Measurements from ENCODE around the gene ZSCAN22. TPM values are rescaled to one million over a fixed set of nuclear protein-coding genes. Genes with fewer than 3 reads are reported as not detected.
A peak's percentile ranks its signal among the peaks of the same experiment; 100 is the strongest.

The ZSCAN22 gene
- total RNA-seq, 1 experiment from 2014 or later = not detected

GRCh38 chr19:58388175-58388526 is 61.4 kb downstream of the ZSCAN22 start:
- Histone ChIP-seq H3K9me2 (ENCODE audit: insufficient read depth) (no peaks in the 10 kb centered on the region), H3K9me3 (ENCODE audit: insufficient read depth, low read depth) (no peaks in the 10 kb centered on the region), H3K27me3 (ENCODE audit: insufficient read depth, low read depth) (no peaks in the 10 kb centered on the region), H2AFZ (no peak overlapping the region), H4K20me1 (ENCODE audit: insufficient read depth) (peaks cover 22% of the 10 kb centered on the region), H3K4me3 (peak overlapping the region; percentile 93), H3K36me3 (ENCODE audit: low read depth) (no peaks in the 10 kb centered on the region), H3K4me2 (peak overlapping the region; percentile 90), H3K4me1 (replicated peaks; ENCODE audit: insufficient read depth) (peaks cover 22% of the 10 kb centered on the region), H3K27ac (no peak overlapping the region), H3K79me2 (ENCODE audit: low read depth) (peaks cover 68% of the 10 kb centered on the region), H3F3A (ENCODE audit: insufficient read depth, low read depth) (peaks cover 23% of the 10 kb centered on the region; the same call in 1 of the 2 replicates)
- intact Hi-C loops (cut with micrococcal nuclease; ENCODE audit: unreplicated experiment) = no loop called here
- BruUV-seq (replicated peaks) = no TSS peak
- CTCF ChIA-PET = no interaction called here
- DNase-seq = no peak
- TF ChIP-seq EZH2 (IDR thresholded peaks at IDR 0.05; ENCODE audit: low read depth) (no peak), CTCF (conservative IDR thresholded peaks at IDR 0.05) (no peak)
- POLR2A ChIA-PET (ENCODE audit: unreplicated experiment) = no interaction called here

Small RNA genes within 50 kb of the gene (microRNA-seq; reads per million reads assigned to microRNA genes)
- gene MIR4754 (ENCODE audit: borderline number of aligned reads, borderline replicate concordance) (not detected), gene MIR6806 (ENCODE audit: borderline number of aligned reads, borderline replicate concordance) (not detected)

Other genes with a start within 250 kb of the ZSCAN22 start
- 76.3 and 90.5 TPM in 2 replicates for gene ZSCAN18, start 228.8 kb upstream of the ZSCAN22 start, total RNA-seq (2021)
- gene ZNF329, start 176.2 kb upstream of the ZSCAN22 start, total RNA-seq (2021) = 10.6 and 16.1 TPM in 2 replicates
- gene ZNF274, start 143.9 kb upstream of the ZSCAN22 start, total RNA-seq (2021) = 34.3 and 36.4 TPM in 2 replicates
- 29.5 and 32.7 TPM in 2 replicates for gene ZNF544, start 98.1 kb upstream of the ZSCAN22 start, total RNA-seq (2021)
- 6.2 and 6.4 TPM in 2 replicates for gene ZNF8, start 48.0 kb upstream of the ZSCAN22 start, total RNA-seq (2021)
- 19.4 and 21.3 TPM in 2 replicates for gene ERVK3-1, start 21.6 kb upstream of the ZSCAN22 start, total RNA-seq (2021)
- 2.5 and 4.5 TPM in 2 replicates for gene A1BG, start 26.5 kb downstream of the ZSCAN22 start, total RNA-seq (2021)
- 7.2 and 8.6 TPM in 2 replicates for gene ZNF497, start 35.8 kb downstream of the ZSCAN22 start, total RNA-seq (2021)
- gene ZNF837, start 54.0 kb downstream of the ZSCAN22 start, total RNA-seq (2021) = 3.3 and 4.1 TPM in 2 replicates
- 941 and 961 TPM in 2 replicates for gene RPS5, start 60.3 kb downstream of the ZSCAN22 start, total RNA-seq (2021)
- gene RNF225, start 68.7 kb downstream of the ZSCAN22 start, total RNA-seq (2021) = 0.61 and 0.68 TPM in 2 replicates
- gene ZNF584, start 81.7 kb downstream of the ZSCAN22 start, total RNA-seq (2021) = 13.5 and 18.8 TPM in 2 replicates
- gene ZNF132, start 113.2 kb downstream of the ZSCAN22 start, total RNA-seq (2021) = 1.5 and 2.1 TPM in 2 replicates
- 4.3 and 6.1 TPM in 2 replicates for gene ZNF324B, start 124.6 kb downstream of the ZSCAN22 start, total RNA-seq (2021)
- 5.9 and 8.1 TPM in 2 replicates for gene ZNF324, start 140.1 kb downstream of the ZSCAN22 start, total RNA-seq (2021)
- 11.0 and 16.5 TPM in 2 replicates for gene ZNF446, start 149.4 kb downstream of the ZSCAN22 start, total RNA-seq (2021)
- 8.4 and 9.2 TPM in 2 replicates for gene SLC27A5, start 185.0 kb downstream of the ZSCAN22 start, total RNA-seq (2021)
- gene ZBTB45, start 192.8 kb downstream of the ZSCAN22 start, total RNA-seq (2021) = 8.1 and 8.9 TPM in 2 replicates
- gene TRIM28, start 217.1 kb downstream of the ZSCAN22 start, total RNA-seq (2021) = 311 and 322 TPM in 2 replicates
- gene CHMP2A, start 228.1 kb downstream of the ZSCAN22 start, total RNA-seq (2021) = 149 and 186 TPM in 2 replicates
- not detected in 2 replicates for gene UBE2M, start 231.6 kb downstream of the ZSCAN22 start, total RNA-seq (2021)
- not detected in 2 replicates for gene MZF1, start 246.3 kb downstream of the ZSCAN22 start, total RNA-seq (2021)

All from PC-9 (cell line).